CD4-positive, alpha-beta T cell treated with Interleukin-2 at 100 ng/mL for 4 hours (primary cell): Measurements from ENCODE around the gene AK5.

Experiments
- DNase-seq: peaks from one replicate; pipeline ENCODE4 v3.0.0-alpha.2; 2020; ENCODE audit warnings: low spot score

AK5 gene

DNA sequence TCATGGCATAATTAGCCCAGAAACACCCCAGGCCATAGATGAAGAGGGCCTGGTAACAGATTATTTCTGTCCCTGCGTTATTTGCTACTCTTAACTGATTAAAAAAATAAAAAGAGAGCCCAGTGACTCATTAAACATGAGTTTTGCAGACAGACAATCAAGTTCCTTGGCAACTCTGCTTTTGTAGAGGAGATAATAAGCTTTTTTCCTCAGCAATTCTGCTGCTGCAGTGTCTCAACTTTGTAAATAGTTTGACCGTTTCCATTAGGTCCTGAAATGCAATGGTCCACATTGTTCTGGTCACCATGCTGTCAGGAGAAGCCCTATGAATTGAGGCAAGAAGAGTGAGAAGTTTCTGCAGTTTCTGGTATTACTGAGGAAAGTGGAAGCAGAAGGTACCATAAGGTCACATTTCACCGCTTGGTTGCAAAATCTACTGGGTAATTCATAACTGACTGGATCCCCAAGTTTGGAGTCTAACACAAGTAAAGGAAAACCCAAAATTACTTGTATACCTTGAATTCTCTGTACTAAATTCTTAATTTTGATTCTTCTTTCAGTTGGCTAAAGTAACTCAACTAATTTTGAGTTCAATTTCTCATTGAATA lies 261.1 kb downstream of the AK5 start:
- DNase-seq: no peak

DNA sequence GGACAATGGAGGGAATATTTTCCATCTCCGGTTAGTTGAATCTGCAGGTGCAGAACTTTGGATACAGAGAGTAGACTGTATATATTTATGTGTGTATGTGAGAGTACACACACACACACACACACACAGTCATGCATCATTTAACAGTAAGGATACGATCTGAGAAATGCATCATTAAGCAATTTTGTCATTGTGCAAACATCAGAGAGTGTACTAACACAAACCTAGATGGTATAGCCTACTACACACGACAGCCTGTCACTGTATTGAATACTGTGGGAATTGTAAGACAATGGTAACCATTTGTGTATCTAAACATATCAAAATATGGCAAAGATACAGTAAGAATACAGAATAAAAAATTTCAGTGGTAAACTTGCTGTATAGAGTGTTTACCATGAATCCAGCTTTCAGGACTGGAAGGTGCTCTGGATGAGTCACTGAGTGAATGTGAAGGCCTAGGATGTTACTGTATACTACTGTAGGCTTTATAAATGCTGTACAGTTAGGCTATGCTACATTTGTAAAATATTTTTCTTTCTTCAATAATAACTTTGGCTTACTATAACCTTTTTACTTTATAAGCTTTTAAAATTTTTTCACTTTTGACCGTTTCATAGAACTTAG lies 262.1 kb downstream of the AK5 start:
- DNase-seq: no peak

DNA sequence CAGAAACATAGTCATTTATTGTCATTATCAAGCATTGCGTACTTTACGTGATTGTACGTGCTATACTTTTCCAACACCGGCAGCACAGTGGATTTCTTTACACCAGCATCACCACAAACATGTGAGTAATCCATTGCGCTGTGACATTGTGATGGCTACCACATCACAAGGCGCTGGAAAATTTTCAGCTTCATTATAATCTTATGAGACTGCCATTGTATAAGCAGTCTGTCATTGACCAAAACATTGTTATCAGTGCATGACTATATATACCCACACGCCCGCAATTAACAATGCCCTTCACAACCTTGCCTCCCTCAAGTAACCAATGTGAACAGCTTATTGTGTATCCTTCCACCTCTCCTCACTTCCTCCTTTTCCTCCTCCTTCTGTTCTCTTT lies 263.0 kb downstream of the AK5 start:
- DNase-seq: no peak

DNA sequence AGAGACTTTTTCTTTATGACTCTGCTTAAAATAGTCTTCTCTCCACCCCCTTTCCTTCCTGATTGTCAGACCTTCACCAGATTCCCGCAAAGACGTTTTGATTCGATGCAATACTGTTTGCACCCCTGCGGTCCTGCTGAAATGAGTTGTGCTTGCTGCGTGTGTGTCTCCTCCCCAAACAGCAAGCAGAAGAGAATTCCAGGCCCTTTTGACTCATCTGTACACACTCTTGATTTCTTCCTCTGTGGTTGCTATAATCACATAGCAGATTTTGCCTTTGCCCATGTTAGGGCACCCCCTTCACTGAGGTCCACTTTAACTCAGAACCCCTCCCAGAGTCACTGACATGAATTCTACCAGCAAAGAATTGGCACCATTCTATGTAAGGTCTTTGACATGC lies 264.2 kb downstream of the AK5 start:
- no peak for DNase-seq

DNA sequence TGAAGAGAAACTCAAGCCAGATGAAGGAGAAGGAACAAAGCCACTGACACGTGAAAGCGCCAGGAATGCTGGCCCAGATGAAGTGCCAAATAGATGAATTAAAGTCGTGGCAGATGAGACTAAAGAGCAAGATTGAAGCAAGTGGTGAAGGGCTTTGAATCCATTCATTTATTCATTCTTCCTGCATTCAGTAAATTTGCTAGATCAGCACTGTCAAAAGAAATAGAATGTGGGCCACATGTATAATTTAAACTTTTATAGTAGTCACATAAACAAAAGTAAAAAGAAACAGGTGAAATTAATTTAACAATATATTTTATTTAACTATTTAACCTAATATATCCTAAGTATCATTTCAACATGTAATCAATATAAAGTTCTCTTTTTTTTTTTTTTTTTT lies 265.1 kb downstream of the AK5 start:
- DNase-seq: no peak

DNA sequence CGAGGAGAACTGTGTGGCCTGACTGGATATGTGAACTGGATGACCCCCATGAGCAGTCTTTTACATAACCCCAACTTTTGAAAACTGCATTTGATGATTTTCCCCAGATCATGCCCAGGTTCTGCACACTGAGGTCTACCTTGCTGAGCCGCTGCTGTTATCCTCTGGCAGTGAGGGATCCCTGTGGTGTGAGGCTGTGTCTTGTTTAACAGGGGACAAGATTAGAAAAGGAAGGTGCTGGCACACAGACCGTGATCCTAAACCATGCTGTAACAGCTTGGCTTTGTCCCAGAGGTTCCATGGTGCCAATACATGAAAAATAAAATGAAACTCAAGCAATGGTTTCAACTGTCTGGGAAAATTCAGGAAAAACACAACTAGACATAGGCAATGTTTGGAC lies 266.5 kb downstream of the AK5 start:
- no peak for DNase-seq

DNA sequence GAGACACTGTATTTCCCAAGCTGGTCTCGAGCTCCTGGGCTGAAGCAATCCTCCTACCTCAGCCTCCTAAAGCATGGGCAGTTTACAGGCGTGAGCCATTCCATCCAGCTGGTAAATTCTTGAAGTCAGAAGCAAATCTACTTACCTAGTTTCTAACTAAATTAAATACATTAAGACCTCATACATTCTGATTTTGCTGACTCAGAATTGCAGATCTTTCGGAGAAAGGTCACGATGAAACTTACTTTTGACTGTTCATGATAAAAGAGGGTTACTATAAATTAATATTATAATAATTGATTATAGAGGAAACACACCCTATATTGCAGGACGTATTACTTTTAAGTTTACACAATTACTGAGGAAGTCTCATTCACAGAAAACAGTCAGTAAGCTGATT lies 268.3 kb downstream of the AK5 start:
- DNase-seq: no peak

DNA sequence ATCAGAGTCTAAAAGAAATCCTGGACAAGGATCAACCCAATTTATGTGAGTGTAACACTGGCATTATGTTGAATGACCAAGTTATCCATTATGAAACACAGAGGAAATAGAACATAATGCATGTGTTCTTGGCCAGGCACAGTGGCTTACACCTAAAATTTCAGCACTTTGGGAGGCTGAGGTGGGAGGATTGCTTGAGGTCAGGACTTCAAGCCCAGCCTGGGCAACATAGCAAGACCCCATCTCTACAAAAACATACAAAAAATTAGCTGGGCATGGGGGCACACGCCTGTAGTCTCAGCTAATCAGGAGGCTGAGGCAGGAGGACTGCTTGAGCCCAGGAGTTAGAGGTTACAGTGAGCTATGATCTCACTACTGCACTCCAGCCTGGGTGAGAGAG lies 270.8 kb downstream of the AK5 start:
- no peak for DNase-seq

DNA sequence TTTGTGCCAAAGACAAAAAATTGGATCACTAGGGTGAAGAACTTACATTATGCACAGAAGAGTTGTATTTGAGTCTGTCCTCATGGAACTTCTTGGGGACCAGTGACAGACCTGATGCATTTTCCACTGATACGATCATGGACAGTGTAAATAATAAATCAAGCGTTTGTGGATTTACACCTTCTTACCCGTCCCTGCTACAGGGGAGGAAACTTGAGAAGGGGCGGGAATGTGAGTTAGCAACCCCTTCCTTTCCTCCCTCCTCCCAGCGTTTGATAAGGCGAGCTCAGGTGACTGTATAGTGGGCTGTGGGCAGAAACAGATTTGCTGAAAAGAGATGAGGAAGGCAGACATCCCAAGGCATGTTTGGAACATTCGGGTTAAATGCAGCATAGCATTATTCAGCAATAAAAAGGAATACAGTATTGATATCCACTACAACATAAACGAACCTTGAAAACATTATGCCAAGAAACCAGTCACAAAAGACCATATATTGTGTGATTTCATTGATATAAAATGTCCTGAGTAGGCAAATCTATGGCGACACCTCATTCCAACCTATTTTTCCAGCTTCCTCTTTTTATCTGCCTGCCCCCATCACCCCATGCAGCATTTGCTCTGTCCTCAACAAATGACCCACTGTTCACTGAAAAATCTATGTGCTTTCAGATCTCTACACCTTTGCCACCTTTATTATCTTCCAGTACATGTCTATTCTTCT lies 271.9 kb downstream of the AK5 start:
- no peak for DNase-seq

DNA sequence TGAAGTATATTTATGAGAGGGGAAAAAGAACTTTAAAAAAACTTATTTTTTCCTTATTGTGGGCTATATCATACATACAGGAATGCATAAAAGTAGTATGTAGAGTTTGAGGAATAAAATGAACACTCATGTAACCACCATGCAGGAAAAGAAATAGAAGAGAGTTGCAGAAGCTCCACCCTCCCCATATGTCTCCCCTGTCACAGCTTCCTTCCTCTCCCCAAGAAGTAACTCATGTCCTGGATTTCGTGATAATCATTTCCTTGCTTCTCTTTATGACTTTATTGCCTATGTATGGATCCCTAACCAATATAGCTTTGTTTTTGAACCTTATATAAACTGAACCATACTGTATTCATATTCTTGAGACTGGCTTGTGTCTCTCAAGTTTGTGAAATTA lies 274.2 kb downstream of the AK5 start:
- DNase-seq: no peak

DNA sequence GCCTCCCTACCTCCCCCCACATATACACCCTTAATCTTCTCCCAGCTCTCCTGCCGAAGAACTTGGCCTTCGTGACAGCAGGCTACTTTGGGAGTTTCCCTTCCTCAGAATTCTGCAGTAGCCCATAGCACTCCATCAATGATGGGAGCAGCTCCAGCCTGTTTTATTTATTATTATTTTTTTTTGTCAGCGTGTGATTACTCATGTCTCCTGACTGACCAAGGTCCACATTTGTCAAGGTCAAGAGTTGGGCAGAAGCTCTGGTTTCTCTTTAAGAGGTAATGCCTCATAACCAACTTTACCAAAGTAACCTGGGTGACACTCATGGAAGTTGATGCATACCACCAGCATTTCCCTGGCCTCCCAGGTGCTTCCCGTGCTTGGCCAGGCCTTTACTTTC lies 275.2 kb downstream of the AK5 start:
- no peak for DNase-seq

DNA sequence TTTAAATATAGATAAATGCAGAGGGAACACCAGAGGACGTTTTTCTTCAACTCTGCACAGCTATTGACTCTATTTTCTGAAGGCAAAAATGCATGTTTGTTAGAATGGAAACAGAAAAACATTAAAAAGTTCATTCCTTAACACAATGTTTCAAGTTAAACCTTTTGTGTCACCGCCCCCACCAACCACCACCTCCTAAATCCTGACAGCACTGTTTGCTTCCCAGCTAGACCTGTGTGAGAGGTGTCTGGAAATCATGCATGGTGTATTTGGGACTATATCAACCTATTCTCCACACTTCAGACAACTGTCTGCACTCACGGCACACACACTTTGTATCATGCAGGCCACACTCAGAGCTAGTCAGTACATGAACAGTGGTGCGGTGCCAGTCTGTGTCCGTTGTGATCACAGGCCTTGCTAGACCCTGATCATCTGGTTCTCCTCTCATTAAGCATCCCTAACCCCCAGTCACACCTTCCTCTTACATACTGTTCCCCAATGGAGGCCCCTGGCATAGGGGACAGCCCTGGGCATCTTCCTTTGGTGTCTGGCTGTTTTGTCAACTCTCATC lies 276.9 kb downstream of the AK5 start:
- DNase-seq: no peak

DNA sequence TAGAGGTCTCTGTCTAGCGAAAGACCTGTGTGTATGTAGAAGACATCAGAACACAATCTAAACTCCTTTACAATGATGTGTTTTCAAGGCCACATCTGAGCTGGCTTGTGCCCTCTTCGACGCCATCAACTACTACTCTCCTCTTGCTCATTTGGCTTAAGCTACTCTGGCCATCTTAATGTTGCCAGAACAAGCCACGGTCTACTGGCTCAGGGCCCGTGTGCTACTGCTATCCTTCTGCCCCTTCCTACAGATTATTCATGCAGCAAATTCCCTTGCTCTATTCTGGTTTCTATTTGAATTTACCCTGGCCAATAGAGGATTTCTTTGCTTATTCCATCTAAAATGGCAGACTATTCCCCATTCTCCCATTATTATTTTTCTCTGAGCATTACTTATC lies 278.9 kb downstream of the AK5 start:
- no peak for DNase-seq

DNA sequence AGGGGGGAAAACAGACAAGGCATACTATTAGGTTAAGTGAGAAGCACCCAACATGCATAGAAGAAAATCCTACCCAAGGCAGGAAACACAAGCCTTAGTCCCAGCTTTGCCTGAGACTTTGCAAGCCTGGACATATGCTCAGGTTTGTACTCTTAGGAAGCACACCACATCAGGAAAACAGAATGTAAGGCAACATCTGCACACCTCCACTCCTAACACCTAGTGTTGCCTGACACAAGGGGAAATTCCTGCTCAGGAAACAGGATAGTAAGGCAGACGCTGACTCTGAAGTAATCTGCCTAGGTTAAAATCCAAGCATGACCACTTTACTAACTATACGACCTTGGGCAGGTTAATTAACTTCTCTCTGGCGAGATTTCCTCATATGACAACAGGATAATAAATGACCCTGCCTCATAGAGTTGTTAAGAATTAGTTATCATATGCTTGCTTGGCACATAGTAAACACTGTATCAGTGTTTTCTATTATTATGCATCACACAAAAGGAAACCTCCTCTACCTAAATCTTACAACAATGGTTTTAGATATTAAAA lies 280.9 kb downstream of the AK5 start:
- DNase-seq: no peak

DNA sequence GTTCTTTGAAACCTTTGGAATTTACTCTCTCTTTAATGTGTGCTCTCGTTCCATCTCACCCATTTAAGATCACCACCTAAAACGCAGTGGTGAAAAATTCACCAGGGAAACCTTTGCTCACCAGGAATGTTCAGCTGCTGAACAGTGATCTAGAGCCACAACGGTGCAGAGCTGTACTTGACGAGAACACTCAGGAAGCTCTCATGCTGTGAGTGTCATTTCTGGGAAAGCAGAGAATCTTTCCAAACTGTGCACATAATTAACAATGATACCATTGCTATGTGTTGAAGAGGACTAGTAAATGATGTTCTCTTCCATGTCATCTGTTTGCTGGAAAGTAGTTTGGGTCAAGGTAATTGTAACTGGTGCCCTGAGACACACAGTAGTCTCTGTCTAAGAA lies 283.5 kb downstream of the AK5 start:
- DNase-seq: no peak

DNA sequence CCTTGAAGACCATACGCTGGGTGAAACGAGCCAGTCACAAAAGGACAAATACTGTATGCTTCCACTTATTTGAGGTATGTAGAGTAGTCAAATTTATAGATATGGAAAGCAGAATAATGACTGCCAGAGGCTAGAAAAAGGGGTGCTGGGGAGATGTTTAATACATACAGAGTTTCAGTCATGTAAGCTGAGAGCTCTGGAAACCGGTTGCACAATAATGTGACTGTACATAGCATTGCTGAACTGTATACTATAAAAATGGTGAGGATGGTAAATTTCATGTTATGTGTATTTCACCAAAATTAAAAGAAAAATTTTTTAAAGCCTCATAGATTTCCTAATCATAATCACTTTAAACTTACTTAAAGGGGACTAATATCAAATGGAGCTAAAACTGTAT lies 289.8 kb downstream of the AK5 start:
- DNase-seq: no peak

DNA sequence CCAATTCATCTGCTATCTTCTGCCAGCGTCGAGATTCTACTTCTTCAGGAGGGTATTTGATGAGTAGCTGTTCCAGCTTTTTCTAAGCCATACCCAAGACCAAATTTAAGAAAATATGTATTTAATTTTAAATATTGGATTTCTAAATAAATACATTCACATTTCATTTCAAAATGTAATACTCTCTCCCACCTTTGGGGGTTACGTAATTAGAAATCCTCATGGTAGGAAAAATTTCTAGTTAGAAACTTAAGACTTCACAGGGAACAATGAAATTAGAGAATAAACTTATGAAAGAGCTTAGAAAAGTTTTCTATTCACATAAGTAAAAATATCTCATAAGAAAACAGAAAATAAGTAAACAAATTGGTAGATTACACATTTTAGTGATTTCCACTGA lies 297.7 kb downstream of the AK5 start:
- no peak for DNase-seq

DNA sequence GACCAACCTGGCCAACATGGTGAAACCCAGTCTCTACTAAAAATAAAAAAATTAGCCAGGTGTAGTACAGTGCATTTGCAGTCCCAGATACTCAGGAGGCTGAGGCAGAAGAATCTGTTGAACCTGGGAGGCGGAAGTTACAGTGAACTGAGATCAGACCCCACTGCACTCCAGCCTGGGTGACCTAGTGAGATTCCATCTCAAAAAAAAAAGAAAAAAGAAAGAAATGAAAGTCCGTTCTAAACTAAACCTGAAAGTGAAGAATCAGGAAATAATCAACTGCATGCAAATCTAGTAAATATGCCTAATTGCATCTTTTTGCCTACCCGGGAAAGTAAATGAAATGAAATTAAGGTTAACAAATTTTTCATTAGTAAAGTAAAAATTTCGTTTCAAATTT lies 301.1 kb downstream of the AK5 start:
- no peak for DNase-seq

DNA sequence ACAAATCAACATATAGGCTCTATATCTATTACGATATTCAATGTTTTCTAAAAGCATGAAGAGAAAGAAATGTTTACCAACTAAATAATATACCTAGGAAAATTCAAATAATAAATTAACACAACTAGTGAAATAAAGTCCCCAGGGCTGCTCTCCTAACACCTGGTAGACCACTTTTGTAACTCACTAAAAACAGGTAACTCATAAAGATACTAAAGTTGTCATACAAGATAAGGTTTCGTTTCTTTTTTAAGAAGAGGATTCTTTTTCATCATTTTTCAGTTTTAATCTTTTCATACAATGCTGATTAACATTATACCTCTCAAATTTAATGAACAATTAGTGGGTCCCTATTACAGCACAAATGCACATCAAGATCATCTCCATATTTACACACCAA lies 301.7 kb downstream of the AK5 start:
- no peak for DNase-seq

DNA sequence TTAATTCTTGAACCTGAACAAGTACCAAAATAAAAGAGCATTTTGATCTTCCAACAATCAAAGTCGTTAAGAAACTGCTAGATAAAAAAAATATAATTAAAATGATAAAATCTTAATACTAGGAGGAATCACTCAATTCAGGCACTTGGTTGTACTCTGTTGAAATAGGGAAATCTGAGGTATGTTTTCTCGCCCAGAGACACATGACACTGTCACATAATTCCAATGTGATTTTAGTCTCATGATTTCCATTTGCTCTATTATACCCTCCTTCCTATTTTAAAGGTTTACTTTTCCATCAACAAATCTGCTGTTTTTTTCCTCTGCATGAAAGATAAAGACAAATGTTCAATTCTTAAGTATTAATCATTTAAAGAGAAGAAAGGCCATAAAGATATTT lies 303.1 kb downstream of the AK5 start:
- no peak for DNase-seq

DNA sequence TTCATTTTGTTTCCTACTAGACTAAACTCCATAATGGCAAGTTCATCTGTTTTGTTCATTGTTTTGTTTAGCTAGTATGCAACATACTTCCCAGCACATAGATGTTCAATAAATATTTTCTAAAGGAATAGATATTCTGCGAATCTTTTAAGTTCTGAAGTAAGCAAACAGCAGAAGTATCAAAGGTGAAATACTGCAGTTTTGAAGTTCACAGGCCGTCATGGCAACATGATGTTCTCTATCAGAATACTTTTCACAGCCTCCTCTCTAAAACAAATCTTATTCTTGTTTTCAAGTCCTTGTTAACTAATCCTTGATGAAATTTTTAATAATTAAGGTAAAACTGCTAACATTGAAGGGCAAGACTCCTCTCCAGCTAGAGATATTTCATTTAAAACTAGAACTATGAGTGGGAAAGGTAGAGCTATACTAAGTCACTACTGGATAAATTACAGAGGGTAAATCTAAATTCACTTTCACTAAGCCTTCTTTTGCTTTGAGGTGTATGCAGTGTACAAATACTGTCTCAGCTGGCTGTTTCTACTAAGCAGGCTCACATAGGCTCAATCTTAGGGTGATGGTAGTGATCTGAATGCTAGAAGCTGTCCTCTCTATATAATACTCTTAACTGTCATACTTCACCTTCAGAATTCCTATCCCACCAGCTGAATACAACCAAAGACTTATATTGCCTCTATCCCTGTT lies 303.9 kb downstream of the AK5 start:
- DNase-seq: no peak

DNA sequence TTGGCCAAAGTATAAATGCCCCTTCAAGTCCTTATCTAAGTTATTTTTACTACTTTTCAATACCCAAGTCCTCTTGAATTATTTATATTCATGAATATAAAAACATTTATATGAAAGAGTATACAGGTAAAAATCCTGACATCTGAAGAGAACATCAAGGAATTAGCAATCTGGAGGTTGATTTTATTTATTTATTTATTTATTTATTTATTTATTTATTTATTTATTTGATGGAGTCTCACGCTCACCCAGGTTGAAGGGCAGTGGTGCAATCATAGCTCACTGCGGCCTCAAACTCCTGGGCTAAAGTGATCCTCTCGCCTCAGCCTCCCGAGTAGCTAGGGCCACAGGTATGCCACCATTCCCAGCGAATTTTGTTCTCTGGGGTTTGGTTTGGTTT lies 307.4 kb downstream of the AK5 start:
- no peak for DNase-seq

DNA sequence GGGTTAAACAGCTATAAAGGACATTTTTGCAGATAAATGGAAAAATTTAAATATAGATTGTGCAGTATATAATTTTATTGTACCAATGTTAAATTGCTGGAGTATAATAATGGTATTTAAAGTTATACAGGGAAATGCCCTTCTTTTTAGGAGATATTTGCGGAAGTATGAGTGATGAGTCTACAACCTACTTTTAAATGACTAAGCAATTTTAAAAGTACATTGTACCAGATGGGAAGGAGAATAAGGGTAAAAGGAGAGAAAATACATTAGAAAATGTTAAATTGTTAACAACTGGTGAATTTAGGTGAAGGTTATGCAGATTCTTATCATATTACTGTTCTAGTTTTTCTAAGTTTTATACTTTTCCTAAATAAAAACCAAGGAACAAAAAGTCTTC lies 308.8 kb downstream of the AK5 start:
- DNase-seq: no peak
